ENCODE data around the gene NHP2. TPM values are rescaled to one million over a fixed set of nuclear protein-coding genes. Genes with fewer than 3 reads are reported as not detected.

The NHP2 gene
- total RNA-seq, 1 experiment from 2014 or later, result 232 TPM

DNA sequence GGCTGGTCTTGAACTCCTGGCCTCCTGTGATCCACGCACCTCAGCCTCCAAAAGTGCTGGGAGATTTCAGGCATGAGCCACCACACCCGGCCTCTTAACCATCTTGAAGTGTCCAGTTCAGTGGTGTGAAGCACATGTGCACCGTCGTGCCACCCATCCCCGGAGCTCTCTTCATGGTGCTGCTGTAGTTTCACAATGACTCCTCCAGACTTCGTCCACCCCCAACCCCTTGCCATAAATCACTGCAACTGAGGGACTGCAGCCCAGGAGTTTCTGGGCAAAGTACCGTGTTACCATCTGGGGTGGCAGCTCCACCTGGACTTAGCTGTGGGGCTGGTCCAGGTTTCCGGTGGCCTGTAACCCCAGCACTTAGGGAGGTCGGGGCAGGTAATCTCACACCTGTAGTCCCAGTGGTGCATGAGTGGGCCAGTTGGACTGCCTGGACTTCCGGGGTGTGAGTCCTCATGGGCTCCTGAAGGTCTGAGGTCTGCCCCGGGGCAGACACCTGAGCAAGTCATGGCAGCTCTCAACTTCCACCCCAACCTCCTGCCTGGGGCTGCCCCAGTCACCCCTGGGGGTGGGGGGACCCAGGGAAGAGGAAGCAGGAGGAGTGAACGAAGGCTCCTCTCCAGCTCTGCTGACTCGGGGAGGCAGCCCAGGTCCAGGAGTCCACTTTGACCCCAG is 47.0 kb downstream of the NHP2 start:
- no TSS peak for BruUV-seq (replicated peaks)
- POLR2A ChIA-PET (ENCODE audit: low non-redundant PET), result no interaction called here

GRCh38 chr5:178106086-178106485 is 47.6 kb downstream of the NHP2 start:
- Histone ChIP-seq H3K27me3 (replicated peaks; ENCODE audit: insufficient read depth, low read depth, low read length, poor library complexity) (no peaks in the 10 kb centered on the region), H3K4me3 (ENCODE audit: low read depth, low read length, poor library complexity, severe bottlenecking) (no peak overlapping the region), H3K27ac (ENCODE audit: low read depth, low read length, poor library complexity, severe bottlenecking) (no peak overlapping the region), H3K4me1 (ENCODE audit: insufficient read depth, low read length, poor library complexity, severe bottlenecking) (no peaks in the 10 kb centered on the region), H3K9me3 (ENCODE audit: low read depth, low read length, poor library complexity, severe bottlenecking) (no peaks in the 10 kb centered on the region), H3K36me3 (ENCODE audit: insufficient read depth, low read length, poor library complexity, severe bottlenecking) (no peaks in the 10 kb centered on the region)
- ChIA-PET POLR2A (ENCODE audit: low non-redundant PET) (no interaction called here), CTCF (no interaction called here)
- no peak for TF ChIP-seq CTCF (conservative IDR thresholded peaks at IDR 0.05; ENCODE audit: low read depth, low read length)
- TF ChIP-seq EZH2 (IDR thresholded peaks at IDR 0.05; ENCODE audit: borderline replicate concordance, low read depth, low read length, poor library complexity, severe bottlenecking), result no peak
- intact Hi-C loops (cut with micrococcal nuclease; ENCODE audit: unreplicated experiment), result no loop called here
- DNase-seq (ENCODE audit: low spot score), result no peak
- no TSS peak for BruUV-seq (replicated peaks)

More for the DNA sequence above, 47.0 kb downstream of the NHP2 start:
- TF ChIP-seq CTCF (conservative IDR thresholded peaks at IDR 0.05; ENCODE audit: low read depth, low read length) (no peak), EZH2 (IDR thresholded peaks at IDR 0.05; ENCODE audit: borderline replicate concordance, low read depth, low read length, poor library complexity, severe bottlenecking) (no peak)
- H3K36me3 ChIP-seq (ENCODE audit: insufficient read depth, low read length, poor library complexity, severe bottlenecking), result no peaks in the 10 kb centered on the region
- no peaks in the 10 kb centered on the region for H3K9me3 ChIP-seq (ENCODE audit: low read depth, low read length, poor library complexity, severe bottlenecking)
- H3K27me3 ChIP-seq (replicated peaks; ENCODE audit: insufficient read depth, low read depth, low read length, poor library complexity), result no peaks in the 10 kb centered on the region
- no peak overlapping the region for H3K4me3 ChIP-seq (ENCODE audit: low read depth, low read length, poor library complexity, severe bottlenecking)
- intact Hi-C loops (cut with micrococcal nuclease; ENCODE audit: unreplicated experiment), result no loop called here
- DNase-seq (ENCODE audit: low spot score), result no peak
- no peak overlapping the region for H3K27ac ChIP-seq (ENCODE audit: low read depth, low read length, poor library complexity, severe bottlenecking)
- CTCF ChIA-PET, result no interaction called here
- no peaks in the 10 kb centered on the region for H3K4me1 ChIP-seq (ENCODE audit: insufficient read depth, low read length, poor library complexity, severe bottlenecking)

GRCh38 chr5:178104492-178104891 is 49.2 kb downstream of the NHP2 start:
- H3K9me3 ChIP-seq (ENCODE audit: low read depth, low read length, poor library complexity, severe bottlenecking), result no peaks in the 10 kb centered on the region
- no peak for TF ChIP-seq EZH2 (IDR thresholded peaks at IDR 0.05; ENCODE audit: borderline replicate concordance, low read depth, low read length, poor library complexity, severe bottlenecking)
- no peak for DNase-seq (ENCODE audit: low spot score)
- intact Hi-C loops (cut with micrococcal nuclease; ENCODE audit: unreplicated experiment), result no loop called here
- H3K27ac ChIP-seq (ENCODE audit: low read depth, low read length, poor library complexity, severe bottlenecking), result no peak overlapping the region
- no peaks in the 10 kb centered on the region for H3K27me3 ChIP-seq (replicated peaks; ENCODE audit: insufficient read depth, low read depth, low read length, poor library complexity)
- no peaks in the 10 kb centered on the region for H3K4me1 ChIP-seq (ENCODE audit: insufficient read depth, low read length, poor library complexity, severe bottlenecking)
- H3K36me3 ChIP-seq (ENCODE audit: insufficient read depth, low read length, poor library complexity, severe bottlenecking), result no peaks in the 10 kb centered on the region
- CTCF ChIA-PET, result no interaction called here
- BruUV-seq (replicated peaks), result no TSS peak
- no peak overlapping the region for H3K4me3 ChIP-seq (ENCODE audit: low read depth, low read length, poor library complexity, severe bottlenecking)
- POLR2A ChIA-PET (ENCODE audit: low non-redundant PET), result no interaction called here

DNA sequence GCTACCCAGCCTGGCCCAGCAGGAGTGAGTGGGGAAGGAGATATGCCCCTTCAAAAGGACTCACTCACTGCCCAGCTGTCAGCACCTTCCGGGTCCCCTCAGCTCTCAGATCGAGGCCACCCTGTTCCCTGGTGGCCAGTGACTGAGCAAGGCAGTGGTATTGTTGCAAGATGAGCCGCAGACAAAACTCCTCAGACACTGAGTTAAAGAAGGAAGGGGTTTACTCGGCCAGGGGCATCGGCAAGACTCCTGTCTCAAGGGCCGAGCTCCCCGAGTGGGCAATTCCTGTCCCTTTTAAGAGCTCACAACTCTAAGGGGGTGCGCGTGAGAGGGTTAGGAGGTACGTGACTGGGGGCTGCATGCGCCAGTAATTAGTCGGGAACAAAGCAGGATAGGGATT is 50.1 kb downstream of the NHP2 start:
- no peak for TF ChIP-seq EZH2 (IDR thresholded peaks at IDR 0.05; ENCODE audit: borderline replicate concordance, low read depth, low read length, poor library complexity, severe bottlenecking)
- no peak for TF ChIP-seq CTCF (conservative IDR thresholded peaks at IDR 0.05; ENCODE audit: low read depth, low read length)
- H3K27me3 ChIP-seq (replicated peaks; ENCODE audit: insufficient read depth, low read depth, low read length, poor library complexity), result no peaks in the 10 kb centered on the region
- ChIA-PET CTCF (no interaction called here), POLR2A (ENCODE audit: low non-redundant PET) (no interaction called here)
- H3K27ac ChIP-seq (ENCODE audit: low read depth, low read length, poor library complexity, severe bottlenecking), result no peak overlapping the region
- DNase-seq (ENCODE audit: low spot score), result no peak
- H3K9me3 ChIP-seq (ENCODE audit: low read depth, low read length, poor library complexity, severe bottlenecking), result no peaks in the 10 kb centered on the region
- H3K36me3 ChIP-seq (ENCODE audit: insufficient read depth, low read length, poor library complexity, severe bottlenecking), result no peaks in the 10 kb centered on the region
- BruUV-seq (replicated peaks), result no TSS peak
- no peak overlapping the region for H3K4me3 ChIP-seq (ENCODE audit: low read depth, low read length, poor library complexity, severe bottlenecking)
- H3K4me1 ChIP-seq (ENCODE audit: insufficient read depth, low read length, poor library complexity, severe bottlenecking), result no peaks in the 10 kb centered on the region
- intact Hi-C loops (cut with micrococcal nuclease; ENCODE audit: unreplicated experiment), result no loop called here

Measured in A673 (cell line).